Activated naive CD8-positive, alpha-beta T cell treated with anti-CD3 and anti-CD28 coated beads, Interleukin-2, amount 10 ng/mL, durations not matched to agents 7 days and 5 days (primary cell): Measurements from ENCODE around the gene SRSF12. TPM values are rescaled to one million over a fixed set of nuclear protein-coding genes. Genes with fewer than 3 reads are reported as not detected.
A peak's percentile ranks its signal among the peaks of the same experiment; 100 is the strongest.

Source experiments
- ATAC-seq: fragments of 150-1000 bp; cut with Tn5 transposase; one replicate; pipeline ENCODE4 v1.10.0; 2021; ENCODE audit warnings: low read depth, moderate library complexity
- POLR2A ChIA-PET: fragments of 350-600 bp; sonication (Branson Sonifier 250); formaldehyde crosslinking; loops from one replicate; lab custom pipeline; 2021; ENCODE audit warnings: antibody characterized with exemption; lab: Charles Lee
- DNase-seq: peaks from one replicate; pipeline ENCODE4 v3.0.0; 2021
- H3K27ac Mint-ChIP-seq: one replicate; pipeline ENCODE4 v1.8.0; 2022; ENCODE audit warnings: mild to moderate bottlenecking, mixed read lengths
- H3K27me3 Mint-ChIP-seq: one replicate; pipeline ENCODE4 v1.8.0; 2022; ENCODE audit warnings: mild to moderate bottlenecking, moderate library complexity, mixed read lengths
- H3K36me3 Mint-ChIP-seq: one replicate; pipeline ENCODE4 v1.8.0; 2021; ENCODE audit warnings: mild to moderate bottlenecking, mixed read lengths
- H3K4me1 Mint-ChIP-seq: one replicate; pipeline ENCODE4 v1.8.0; 2021; ENCODE audit warnings: mixed read lengths
- H3K4me3 Mint-ChIP-seq: one replicate; pipeline ENCODE4 v1.8.0; 2022; ENCODE audit warnings: mild to moderate bottlenecking, moderate library complexity, mixed read lengths
- H3K9me3 Mint-ChIP-seq: one replicate; pipeline ENCODE4 v1.8.0; 2021; ENCODE audit warnings: mixed read lengths
- total RNA-seq, 2 experiments: library from RNA; stranded (reverse); gene quantifications; one replicate each; pipeline ENCODE4 v1.2.3, GENCODE V29; 2021

SRSF12 gene
- total RNA-seq, 2 experiments from 2014 or later: not detected

GRCh38 chr6:89058627-89059026 is 59.2 kb downstream of the SRSF12 start:
- H3K9me3 Mint-ChIP-seq: peaks cover 2% of the 10 kb centered on the region
- H3K4me3 Mint-ChIP-seq: no peak overlapping the region
- H3K27ac Mint-ChIP-seq: no peak overlapping the region
- peaks cover 8% of the 10 kb centered on the region for H3K27me3 Mint-ChIP-seq
- H3K36me3 Mint-ChIP-seq: no peaks in the 10 kb centered on the region
- no peaks in the 10 kb centered on the region for H3K4me1 Mint-ChIP-seq
- DNase-seq (no peak), ATAC-seq (no peak)
- POLR2A ChIA-PET: no interaction called here

GRCh38 chr6:89057759-89058158 is 60.1 kb downstream of the SRSF12 start:
- no peak for ATAC-seq

GRCh38 chr6:89054208-89054607 is 63.7 kb downstream of the SRSF12 start:
- no peak for ATAC-seq
- POLR2A ChIA-PET: no interaction called here
- Mint-ChIP-seq H3K27ac (no peak overlapping the region), H3K9me3 (peaks cover 2% of the 10 kb centered on the region), H3K27me3 (peaks cover 4% of the 10 kb centered on the region), H3K4me1 (peaks cover 15% of the 10 kb centered on the region), H3K4me3 (no peak overlapping the region), H3K36me3 (no peaks in the 10 kb centered on the region)
- no peak for DNase-seq

More at GRCh38 chr6:89057759-89058158, 60.1 kb downstream of the SRSF12 start:
- peaks cover 2% of the 10 kb centered on the region for H3K9me3 Mint-ChIP-seq
- H3K4me3 Mint-ChIP-seq: no peak overlapping the region
- POLR2A ChIA-PET: no interaction called here
- H3K27me3 Mint-ChIP-seq: peaks cover 8% of the 10 kb centered on the region
- H3K36me3 Mint-ChIP-seq: no peaks in the 10 kb centered on the region
- no peak overlapping the region for H3K27ac Mint-ChIP-seq
- no peak for DNase-seq
- no peaks in the 10 kb centered on the region for H3K4me1 Mint-ChIP-seq

- peak; percentile 54 for ATAC-seq
- Mint-ChIP-seq H3K4me1 (peaks cover 15% of the 10 kb centered on the region), H3K36me3 (no peaks in the 10 kb centered on the region), H3K9me3 (peaks cover 2% of the 10 kb centered on the region), H3K27ac (peak overlapping the region; percentile 0), H3K27me3 (no peaks in the 10 kb centered on the region), H3K4me3 (no peak overlapping the region)
- POLR2A ChIA-PET: interaction anchor here (4.6 kb wide), 1 partner anchor 28 kb away, joined by 30 read pairs; the partner anchor contains the start of gene PNRC1
- DNase-seq: no peak
Observed at GRCh38 chr6:89051676-89052075, 66.2 kb downstream of the SRSF12 start.

- no peak overlapping the region for H3K27ac Mint-ChIP-seq
Observed at GRCh38 chr6:89050697-89051096, 67.2 kb downstream of the SRSF12 start.

GRCh38 chr6:89050155-89050554 is 67.7 kb downstream of the SRSF12 start:
- Mint-ChIP-seq H3K9me3 (peaks cover 2% of the 10 kb centered on the region), H3K4me3 (no peak overlapping the region), H3K36me3 (no peaks in the 10 kb centered on the region), H3K4me1 (peaks cover 15% of the 10 kb centered on the region), H3K27ac (no peak overlapping the region), H3K27me3 (no peaks in the 10 kb centered on the region)
- no peak for DNase-seq
- POLR2A ChIA-PET: interaction anchor here (4.6 kb wide), 1 partner anchor 30 kb away, joined by 30 read pairs; the partner anchor contains the start of gene PNRC1
- no peak for ATAC-seq

More at GRCh38 chr6:89050697-89051096, 67.2 kb downstream of the SRSF12 start:
- peaks cover 2% of the 10 kb centered on the region for H3K9me3 Mint-ChIP-seq
- no peaks in the 10 kb centered on the region for H3K27me3 Mint-ChIP-seq
- no peak for DNase-seq
- no peak overlapping the region for H3K4me3 Mint-ChIP-seq
- H3K4me1 Mint-ChIP-seq: peaks cover 15% of the 10 kb centered on the region
- H3K36me3 Mint-ChIP-seq: no peaks in the 10 kb centered on the region
- ATAC-seq: peak; percentile 54
- POLR2A ChIA-PET: interaction anchor here (4.6 kb wide), 1 partner anchor 29 kb away, joined by 30 read pairs; the partner anchor contains the start of gene PNRC1

GRCh38 chr6:89048985-89049384 is 68.9 kb downstream of the SRSF12 start:
- POLR2A ChIA-PET: no interaction called here
- DNase-seq: no peak
- Mint-ChIP-seq H3K4me3 (no peak overlapping the region), H3K36me3 (no peaks in the 10 kb centered on the region), H3K27me3 (no peaks in the 10 kb centered on the region), H3K27ac (no peak overlapping the region), H3K4me1 (peaks cover 15% of the 10 kb centered on the region), H3K9me3 (no peaks in the 10 kb centered on the region)
- ATAC-seq: no peak

- no peak for DNase-seq
- no peaks in the 10 kb centered on the region for H3K9me3 Mint-ChIP-seq
- no peak overlapping the region for H3K27ac Mint-ChIP-seq
- no peaks in the 10 kb centered on the region for H3K36me3 Mint-ChIP-seq
- POLR2A ChIA-PET: interaction anchor here (1.4 kb wide), 1 partner anchor 31 kb away, joined by 5 read pairs; no protein-coding TSS in a partner anchor
- ATAC-seq: no peak
- H3K27me3 Mint-ChIP-seq: no peaks in the 10 kb centered on the region
- peaks cover 15% of the 10 kb centered on the region for H3K4me1 Mint-ChIP-seq
- no peak overlapping the region for H3K4me3 Mint-ChIP-seq
Observed at GRCh38 chr6:89048288-89048923, 69.5 kb downstream of the SRSF12 start.

- Mint-ChIP-seq H3K4me3 (no peak overlapping the region), H3K36me3 (no peaks in the 10 kb centered on the region), H3K4me1 (peaks cover 20% of the 10 kb centered on the region), H3K9me3 (no peaks in the 10 kb centered on the region), H3K27ac (no peak overlapping the region), H3K27me3 (no peaks in the 10 kb centered on the region)
- POLR2A ChIA-PET: interaction anchor here (0.6 to 1.4 kb wide), 3 partner anchors 32 to 293 kb away, joined by 3 to 5 read pairs (median 3); partner anchors contain the start of gene PNRC1
- no peak for ATAC-seq
- DNase-seq: no peak
Observed at GRCh38 chr6:89047473-89047872, 70.4 kb downstream of the SRSF12 start.

Other genes with a start within 250 kb of the SRSF12 start
- gene RNGTT, start 154.5 kb downstream of the SRSF12 start, total RNA-seq: 10 to 100 TPM; 19.9 to 20.1 TPM
- 100 to 1,000 TPM; 233 to 264 TPM for gene PNRC1, start 37.3 kb downstream of the SRSF12 start, total RNA-seq
- gene PM20D2, start 28.0 kb upstream of the SRSF12 start, total RNA-seq: 10 to 100 TPM; 18.9 to 20.6 TPM
- not detected for gene GABRR1, start 99.3 kb upstream of the SRSF12 start, total RNA-seq
- under 1 TPM; 0.74 to 0.75 TPM for gene GABRR2, start 197.2 kb upstream of the SRSF12 start, total RNA-seq
- 10 to 100 TPM; 26.5 to 27.9 TPM for gene UBE2J1, start 234.7 kb upstream of the SRSF12 start, total RNA-seq